Midbrain (tissue), 1 donor: ENCODE results near the gene DUSP21.
"Not testable (repeated sequence)": the region's sequence is repeated elsewhere in the genome, so short reads cannot be mapped to it uniquely, and the experiment has no call there.

Experiments used
- DNase-seq: peaks from one replicate; lab custom pipeline; 2025; lab: John Stamatoyannopoulos, UW

Gene DUSP21

GRCh38 chrX:44876086-44876485, 32.3 kb downstream of the DUSP21 start:
- no peak for DNase-seq

DNA sequence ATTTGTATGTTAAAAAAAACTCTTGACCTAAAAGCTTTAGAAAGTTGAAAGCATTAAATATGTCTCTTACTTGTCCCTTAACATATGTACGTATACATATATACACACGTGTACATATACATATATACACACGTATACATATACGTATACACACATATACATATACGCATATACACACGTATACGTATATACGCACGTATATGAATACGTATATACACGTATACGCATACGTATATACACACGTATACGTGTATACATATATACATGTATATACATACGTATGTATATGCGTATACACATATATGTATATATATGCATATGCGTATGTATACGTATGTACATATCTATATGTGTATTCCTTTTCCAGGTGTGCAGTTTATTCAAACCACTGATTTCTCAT, 32.9 kb downstream of the DUSP21 start:
- DNase-seq: no peak

DNA sequence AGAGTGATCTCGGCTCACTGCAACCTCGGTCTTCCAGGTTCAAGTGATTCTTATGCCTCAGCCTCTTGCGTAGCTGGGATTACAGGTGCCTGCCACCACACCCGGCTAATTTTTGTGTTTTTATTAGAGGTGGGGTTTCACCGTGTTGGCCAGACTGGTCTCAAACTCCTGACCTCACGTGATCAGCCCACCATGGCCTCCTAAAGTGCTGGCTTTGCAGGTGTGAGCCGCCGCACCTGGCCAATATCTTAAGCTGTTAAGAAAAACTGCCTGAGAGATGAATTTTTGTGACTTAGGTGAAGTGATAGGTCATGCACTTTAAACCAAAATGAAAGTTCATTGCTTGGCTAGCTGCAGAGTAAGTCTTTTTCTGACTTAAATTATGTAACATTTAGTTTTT, 35.0 kb downstream of the DUSP21 start:
- no peak for DNase-seq

DNA sequence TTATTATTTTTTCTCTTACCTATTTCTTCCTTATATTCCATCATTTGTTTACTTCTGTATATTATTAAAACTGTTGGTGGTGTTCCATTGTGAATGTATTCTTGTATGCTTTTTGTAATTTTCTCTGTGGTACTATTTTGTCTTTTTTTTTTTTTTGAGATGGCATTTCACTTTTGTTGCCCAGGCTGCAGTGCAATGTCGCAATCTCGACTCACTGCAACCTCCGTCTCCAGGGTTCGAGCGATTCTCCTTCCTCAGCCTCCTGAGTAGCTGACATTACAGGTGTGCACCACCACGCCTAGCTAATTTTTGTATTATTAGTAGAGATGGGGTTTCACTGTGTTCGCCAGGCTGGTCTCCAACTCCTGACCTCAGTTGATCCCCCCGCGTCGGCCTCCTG, 37.7 kb downstream of the DUSP21 start:
- no peak for DNase-seq

- DNase-seq: no peak
Observed at GRCh38 chrX:44882635-44883034, 38.8 kb downstream of the DUSP21 start.

- no peak for DNase-seq
Observed at GRCh38 chrX:44884944-44885343, 41.1 kb downstream of the DUSP21 start.

DNA sequence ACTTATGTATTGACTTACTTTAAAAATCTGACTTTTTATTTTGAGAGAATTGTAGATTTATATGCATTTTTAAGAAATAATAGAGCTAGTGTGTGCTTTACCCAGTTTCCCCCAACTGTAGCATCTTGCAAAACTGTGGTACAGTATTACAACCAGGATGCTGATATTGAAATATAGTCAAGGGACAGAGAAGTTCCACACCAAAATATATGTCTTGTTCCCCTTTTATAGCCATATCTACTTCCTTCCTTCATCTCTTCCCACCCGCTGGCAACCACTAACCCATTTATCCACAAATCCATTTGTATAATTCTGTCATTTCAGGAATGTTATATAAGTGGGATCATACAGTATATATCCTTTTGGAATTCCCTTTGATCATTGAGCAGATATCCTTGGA, 46.0 kb downstream of the DUSP21 start:
- no peak for DNase-seq

DNA sequence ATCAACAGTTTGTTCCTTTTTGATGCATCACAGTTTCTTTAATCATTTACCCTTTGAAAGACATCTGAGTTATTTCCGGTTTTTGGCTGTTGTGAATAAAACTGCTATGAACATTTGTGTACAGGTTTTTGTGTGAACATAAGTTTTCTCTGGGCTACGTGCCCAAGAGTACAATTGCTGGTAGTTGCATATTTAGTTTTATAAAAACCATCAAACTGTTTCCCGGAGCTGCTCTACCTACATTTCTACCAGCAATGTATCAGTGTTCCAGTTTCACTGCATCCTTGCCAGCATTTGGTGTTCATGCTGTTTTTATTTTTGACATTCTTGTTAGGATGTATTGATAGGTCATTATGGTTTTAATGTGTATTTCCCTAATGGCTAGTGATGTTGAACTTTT, 46.4 kb downstream of the DUSP21 start:
- no peak for DNase-seq

- DNase-seq: not testable (repeated sequence)
Observed at GRCh38 chrX:44890687-44891086, 46.9 kb downstream of the DUSP21 start.

DNA sequence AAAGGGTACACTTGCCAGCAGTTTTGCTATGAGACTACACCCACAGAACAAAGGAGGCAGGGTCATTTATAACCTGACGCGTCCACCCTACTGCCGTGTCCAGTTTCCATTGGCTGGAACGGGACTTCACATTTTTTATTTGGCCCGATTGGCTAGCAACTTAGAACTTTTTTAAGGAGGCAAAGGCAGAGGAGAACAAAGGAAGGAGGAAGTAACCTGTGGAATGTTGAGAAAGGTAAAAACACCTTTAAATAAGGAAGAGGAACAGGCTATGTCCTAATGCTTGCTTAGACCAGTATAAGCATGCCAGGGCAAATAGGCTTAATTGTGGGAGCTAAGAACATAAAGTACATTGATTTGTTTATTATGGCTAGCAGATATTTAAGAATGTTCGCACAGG, 47.8 kb downstream of the DUSP21 start:
- DNase-seq: no peak
